SK-N-SH (cell line): ENCODE data around the gene DNAJC18. TPM values are rescaled to one million over a fixed set of nuclear protein-coding genes. Genes with fewer than 3 reads are reported as not detected.

Experiments used
- CTCF ChIA-PET: fragments of 300-600, 350-600 bp; formaldehyde crosslinking; extraction: SDS; loops from one replicate; lab custom pipeline; 2021; lab: Yijun Ruan, JAX
- POLR2A ChIA-PET: fragments of 350-600 bp; sonication (Branson Sonifier 250); formaldehyde crosslinking; extraction: SDS; loops from one replicate; lab custom pipeline; 2020; ENCODE audit warnings: antibody characterized with exemption, inconsistent platforms; lab: Yijun Ruan, JAX
- DNase-seq: peaks from one replicate; pipeline ENCODE4 v3.0.0; 2012
- H2AFZ ChIP-seq: fragments of 200-600 bp; sonication (generic); 2 replicates; pipeline ENCODE4 v1.8.1; 2016; ENCODE audit warnings: antibody characterized with exemption, mild to moderate bottlenecking, low read depth
- H3F3A ChIP-seq: fragments of 200-600 bp; sonication (generic); replicated peaks from 2 replicates; pipeline ENCODE3; 2016; ENCODE audit warnings: antibody characterized with exemption, mild to moderate bottlenecking; ENCODE audit not compliant: insufficient read depth
- H3K27ac ChIP-seq, 2 experiments: fragments of 200-500 bp in 1 of 2; fragments of 200-600 bp in 1 of 2; sonication (Bioruptor generic) in 1 of 2; sonication (generic), shearing (Covaris generic) in 1 of 2; 2 replicates each; pipeline versions ENCODE4 v1.5.1 to v1.6.1; 2014 to 2016; ENCODE audit warnings: low read depth in 2 of 2, inconsistent platforms in 1 of 2, low read length in 1 of 2, mild to moderate bottlenecking in 1 of 2, mixed read lengths in 1 of 2
- H3K27me3 ChIP-seq: fragments of 200-600 bp; sonication (generic), shearing (Covaris generic); 2 replicates; pipeline ENCODE4 v1.6.1; 2016; ENCODE audit warnings: mixed run types; ENCODE audit not compliant: insufficient read depth
- H3K36me3 ChIP-seq, 2 experiments: fragments of 200-500 bp in 1 of 2; fragments of 200-600 bp in 1 of 2; sonication (Bioruptor generic) in 1 of 2; sonication (generic) in 1 of 2; replicated peaks in 1 of 2; 2 replicates each; pipeline versions ENCODE3 to v1.5.1; 2014 to 2016; ENCODE audit warnings: low read length in 1 of 2, mild to moderate bottlenecking in 1 of 2; ENCODE audit not compliant: insufficient read depth in 2 of 2, control insufficient read depth in 1 of 2
- H3K4me1 ChIP-seq, 2 experiments: fragments of 200-500 bp in 1 of 2; fragments of 200-600 bp in 1 of 2; sonication (Bioruptor generic) in 1 of 2; sonication (generic), shearing (Covaris generic) in 1 of 2; 2 replicates each; pipeline versions ENCODE4 v1.5.1 to v1.6.1; 2014 to 2016; ENCODE audit warnings: low read depth in 1 of 2, low read length in 1 of 2, mixed run types in 1 of 2; ENCODE audit not compliant: insufficient read depth in 2 of 2, control insufficient read depth in 1 of 2
- H3K4me2 ChIP-seq: fragments of 200-600 bp; sonication (generic), shearing (Covaris generic); 2 replicates; pipeline ENCODE4 v1.6.1; 2017; ENCODE audit warnings: mixed run types
- H3K4me3 ChIP-seq, 2 experiments: fragments of 200-500 bp in 1 of 2; fragments of 200-600 bp in 1 of 2; sonication (Bioruptor generic) in 1 of 2; sonication (generic), shearing (Covaris generic) in 1 of 2; 2 replicates each; pipeline versions ENCODE4 v1.5.1 to v1.8.1; 2014 to 2016; ENCODE audit warnings: low read depth in 2 of 2, inconsistent platforms in 1 of 2, low read length in 1 of 2, mild to moderate bottlenecking in 1 of 2, mixed read lengths in 1 of 2, moderate library complexity in 1 of 2
- H3K79me2 ChIP-seq: fragments of 200-600 bp; sonication (generic); 2 replicates; pipeline ENCODE4 v1.8.1; 2017; ENCODE audit warnings: mild to moderate bottlenecking; ENCODE audit not compliant: insufficient read depth
- H3K9ac ChIP-seq: fragments of 200-600 bp; sonication (generic); 2 replicates; pipeline ENCODE4 v1.6.1; 2017; ENCODE audit warnings: mixed run types
- H3K9me2 ChIP-seq: fragments of 200-600 bp; sonication (generic); 2 replicates; pipeline ENCODE4 v1.6.1; 2017; ENCODE audit warnings: mixed run types
- H3K9me3 ChIP-seq: fragments of 200-600 bp; sonication (generic); 2 replicates; pipeline ENCODE4 v1.6.1; 2017; ENCODE audit warnings: mixed run types, mild to moderate bottlenecking, moderate library complexity
- H4K20me1 ChIP-seq: fragments of 200-600 bp; sonication (generic); 2 replicates; pipeline ENCODE4 v1.6.1; 2017; ENCODE audit warnings: mild to moderate bottlenecking, mixed run types; ENCODE audit not compliant: insufficient read depth
- ELF1 ChIP-seq: IDR thresholded peaks from 2 replicates; pipeline ENCODE4 v1.4.0; 2012
- EP300 ChIP-seq, 2 experiments: IDR thresholded peaks; 2 replicates each; pipeline versions ENCODE4 v1.4.0 to v1.6.1; 2012; ENCODE audit warnings: borderline replicate concordance in 1 of 2, low read depth in 1 of 2, low read length in 1 of 2
- IRF3 ChIP-seq: fragments of 150-350 bp; IDR thresholded peaks from 2 replicates; pipeline ENCODE4 v1.6.1; 2016; ENCODE audit warnings: mild to moderate bottlenecking, low read depth, low read length
- NRF1 ChIP-seq: IDR thresholded peaks from 2 replicates; pipeline ENCODE4 v1.6.1; 2012; ENCODE audit warnings: low read depth, mild to moderate bottlenecking, low read length
- POLR2AphosphoS5 ChIP-seq: IDR thresholded peaks from 2 replicates; pipeline ENCODE4 v1.6.1; 2012; ENCODE audit warnings: low read depth, low read length
- RAD21 ChIP-seq: IDR thresholded peaks from 2 replicates; pipeline ENCODE4 v1.6.1; 2012; ENCODE audit warnings: mild to moderate bottlenecking, low read length
- RFX5 ChIP-seq: IDR thresholded peaks from 2 replicates; pipeline ENCODE4 v1.6.1; 2012; ENCODE audit warnings: mild to moderate bottlenecking, improper control_type of control experiment, low read length
- SMC3 ChIP-seq: IDR thresholded peaks from 2 replicates; pipeline ENCODE4 v1.6.1; 2012; ENCODE audit warnings: low read depth, low read length, improper control_type of control experiment
- TCF12 ChIP-seq: IDR thresholded peaks from 2 replicates; pipeline ENCODE4 v1.4.0; 2012
- USF2 ChIP-seq: fragments of 150-350 bp; IDR thresholded peaks from 2 replicates; pipeline ENCODE4 v1.6.1; 2017; ENCODE audit warnings: antibody characterized with exemption, low read length, low read depth, borderline replicate concordance
- ZBTB33 ChIP-seq: IDR thresholded peaks from 2 replicates; pipeline ENCODE4 v1.4.0; 2012; ENCODE audit warnings: low read depth, borderline replicate concordance
- WGBS: methylation state at CpG from one replicate; pipeline ENCODE4 v1.1.6; 2017; ENCODE audit warnings: low lambda C conversion rate; 5-methylcytosine and 5-hydroxymethylcytosine counted together
- polyA plus RNA-seq, 3 experiments: library from polyadenylated mRNA; depleted of rRNA; stranded (reverse); fragments of >200 nt; gene quantifications; 2 replicates each; pipeline ENCODE4 v1.2.3, GENCODE V29; 2012

DNAJC18 gene
- polyA plus RNA-seq, 1 of the 3 experiments (the other 2 are of a cell fraction), result 7.4 TPM

DNA sequence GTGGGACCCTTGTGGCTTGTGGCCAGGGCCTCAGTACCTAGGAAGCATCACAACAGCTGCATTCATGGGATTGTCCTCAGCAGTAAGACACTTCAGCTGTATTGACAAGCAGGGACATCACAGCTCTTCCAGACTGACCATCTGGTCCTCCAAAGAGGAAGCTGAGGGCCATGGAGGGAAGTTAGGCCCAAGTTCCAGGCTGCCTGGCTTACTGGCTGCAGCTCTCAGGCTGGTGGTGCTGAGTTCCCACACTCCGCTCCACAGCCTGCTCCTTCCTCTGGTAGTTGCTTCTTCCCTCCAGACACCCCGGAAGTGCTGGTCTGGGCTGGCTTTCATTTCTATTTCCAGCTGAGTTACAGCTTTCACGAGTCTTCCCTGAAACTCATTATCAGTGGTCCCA, 48.9 kb upstream of the DNAJC18 start (continued):
- TF ChIP-seq ZBTB33, result no peak
- TF ChIP-seq ELF1, result no peak
- TF ChIP-seq EP300 (IDR thresholded peaks at IDR 0.05; ENCODE audit: borderline replicate concordance in 1 of 2, low read depth in 1 of 2, low read length in 1 of 2), result no peak
- TF ChIP-seq POLR2AphosphoS5, result no peak
- no peak for TF ChIP-seq RFX5
- no peak for TF ChIP-seq SMC3
- TF ChIP-seq TCF12, result no peak

GRCh38 chr5:139486201-139486600, 46.9 kb upstream of the DNAJC18 start:
- no peak overlapping the region for H3K27ac ChIP-seq
- no peaks in the 10 kb centered on the region for H4K20me1 ChIP-seq
- peaks cover 18% of the 10 kb centered on the region for H3F3A ChIP-seq
- H3K36me3 ChIP-seq, result no peaks in the 10 kb centered on the region
- H3K9ac ChIP-seq, result no peak overlapping the region
- TF ChIP-seq IRF3 (no peak), ZBTB33 (no peak), RAD21 (no peak), RFX5 (no peak), NRF1 (no peak), USF2 (no peak)
- no peak overlapping the region for H3K4me3 ChIP-seq
- no peaks in the 10 kb centered on the region for H3K9me3 ChIP-seq
- DNase-seq, result no peak
- peaks cover 8% of the 10 kb centered on the region for H3K79me2 ChIP-seq
- 71% methylated on average over 6 of the region's 7 CpGs for WGBS
- ChIA-PET POLR2A (no interaction called here), CTCF (no interaction called here)
- H3K9me2 ChIP-seq, result no peaks in the 10 kb centered on the region
- no peak overlapping the region for H2AFZ ChIP-seq
- H3K27me3 ChIP-seq, result no peaks in the 10 kb centered on the region
- H3K4me1 ChIP-seq, result peaks cover 8 to 14% of the 10 kb centered on the region in 2 experiments; a peak in 2 of 4 replicates
- no peak overlapping the region for H3K4me2 ChIP-seq
